Loucy (cell line): Measurements from ENCODE around the gene IGF1R.

Experiments
- CTCF ChIP-seq: fragments of 200-600 bp; sonication (generic); conservative IDR thresholded peaks from 2 replicates; pipeline ENCODE4 v1.5.1; 2014; ENCODE audit warnings: mild to moderate bottlenecking, antibody characterized with exemption, low read length
- EZH2phosphoT487 ChIP-seq: fragments of 200-600 bp; IDR thresholded peaks from 2 replicates; pipeline ENCODE4 v1.6.1; 2018; ENCODE audit warnings: antibody characterized with exemption, mild to moderate bottlenecking, moderate library complexity, borderline replicate concordance

GRCh38 chr15:98735895-98736617 lies 87.7 kb downstream of the IGF1R start:
- TF ChIP-seq CTCF = no peak
- TF ChIP-seq EZH2phosphoT487 = no peak
